HG03460 (cell line): Measurements from ENCODE around the gene SH3BP4.
"Not testable (repeated sequence)": the region's sequence is repeated elsewhere in the genome, so short reads cannot be mapped to it uniquely, and the experiment has no call there.

Source experiments
- ATAC-seq: cut with Tn5 transposase; IDR thresholded peaks from one replicate; pipeline ENCODE4 v1.9.1; 2021; ENCODE audit not compliant: unreplicated experiment

Gene SH3BP4

GRCh38 chr2:235052514-235053354 is 100.9 kb downstream of the SH3BP4 start:
- no peak for ATAC-seq

- no peak for ATAC-seq
Observed at GRCh38 chr2:235053651-235054050, 101.8 kb downstream of the SH3BP4 start.

GRCh38 chr2:235054475-235054874 is 102.7 kb downstream of the SH3BP4 start:
- ATAC-seq, result no peak

- ATAC-seq, result no peak
Observed at GRCh38 chr2:235054919-235055318, 103.1 kb downstream of the SH3BP4 start.

GRCh38 chr2:235055891-235056516 is 104.2 kb downstream of the SH3BP4 start:
- ATAC-seq, result no peak

- no peak for ATAC-seq
Observed at GRCh38 chr2:235056768-235057167, 105.0 kb downstream of the SH3BP4 start.

GRCh38 chr2:235057616-235058015 is 105.8 kb downstream of the SH3BP4 start:
- not testable (repeated sequence) for ATAC-seq

GRCh38 chr2:235059161-235059560 is 107.3 kb downstream of the SH3BP4 start:
- ATAC-seq, result no peak

- no peak for ATAC-seq
Observed at GRCh38 chr2:235061656-235062055, 109.8 kb downstream of the SH3BP4 start.

GRCh38 chr2:235063471-235063961 is 111.7 kb downstream of the SH3BP4 start:
- ATAC-seq, result no peak

- ATAC-seq, result no peak
Observed at GRCh38 chr2:235064976-235065375, 113.2 kb downstream of the SH3BP4 start.

GRCh38 chr2:235066490-235066889 is 114.7 kb downstream of the SH3BP4 start:
- ATAC-seq, result no peak

GRCh38 chr2:235066895-235067294 is 115.1 kb downstream of the SH3BP4 start:
- ATAC-seq, result no peak

- no peak for ATAC-seq
Observed at GRCh38 chr2:235068701-235069100, 116.9 kb downstream of the SH3BP4 start.

- no peak for ATAC-seq
Observed at GRCh38 chr2:235070063-235070706, 118.4 kb downstream of the SH3BP4 start.

- no peak for ATAC-seq
Observed at GRCh38 chr2:235073868-235074413, 122.1 kb downstream of the SH3BP4 start.

- ATAC-seq, result no peak
Observed at GRCh38 chr2:235077046-235077445, 125.2 kb downstream of the SH3BP4 start.

- no peak for ATAC-seq
Observed at GRCh38 chr2:235078182-235078581, 126.4 kb downstream of the SH3BP4 start.

- ATAC-seq, result no peak
Observed at GRCh38 chr2:235078914-235079472, 127.2 kb downstream of the SH3BP4 start.

GRCh38 chr2:235080101-235080500 is 128.3 kb downstream of the SH3BP4 start:
- ATAC-seq, result no peak
